ENCODE data around the gene HLA-DPA1. TPM values are rescaled to one million over a fixed set of nuclear protein-coding genes. Genes with fewer than 3 reads are reported as not detected.

HLA-DPA1 gene
- total RNA-seq, 2 donors from 2014 or later: 69.5 to 73.7 TPM

DNA sequence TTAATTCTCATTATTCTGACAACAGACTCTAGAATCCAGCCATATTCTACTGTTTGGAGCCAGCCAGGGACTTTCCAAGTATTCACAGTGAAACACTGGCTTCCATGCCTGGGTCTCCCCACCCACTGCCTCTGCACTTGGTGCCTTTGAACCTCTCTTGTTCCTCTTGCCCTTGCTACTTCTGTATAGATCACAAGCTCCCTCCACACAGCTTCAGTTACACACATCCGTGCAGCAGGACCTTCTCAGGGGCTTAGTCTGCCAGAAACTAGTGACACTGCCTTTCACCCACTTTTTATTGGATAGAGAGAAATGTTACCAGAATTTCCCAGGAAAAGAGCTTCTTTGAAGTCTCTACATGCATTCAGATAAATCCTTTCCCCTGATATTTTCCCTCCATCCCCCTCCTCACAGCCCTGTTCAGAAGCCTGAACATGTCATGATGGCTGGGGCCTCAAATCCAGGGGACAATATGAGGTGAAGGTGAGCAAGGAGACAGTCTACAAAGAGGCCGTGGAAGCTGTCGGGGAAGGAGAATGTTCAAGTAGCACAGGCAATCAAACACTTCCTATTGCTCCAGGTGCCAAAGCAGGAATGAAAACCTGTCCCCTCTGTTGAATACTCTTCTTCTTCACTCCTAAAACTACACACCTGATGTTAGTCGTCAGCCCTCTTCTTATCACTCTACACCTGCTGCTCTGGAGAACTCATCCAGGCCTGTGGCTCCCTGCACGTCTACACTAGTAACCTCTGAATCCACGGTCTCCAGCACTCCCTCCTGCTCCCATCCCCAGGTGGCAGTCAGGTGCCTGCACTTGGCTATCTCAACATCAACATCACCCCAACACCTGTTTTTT is 43.9 kb downstream of the HLA-DPA1 start:
- no peaks in the 10 kb centered on the region for H3K4me1 ChIP-seq (replicated peaks)
- no peaks in the 10 kb centered on the region for H3K36me3 ChIP-seq
- intact Hi-C loops (cut with DNase I): no loop called here
- no peak overlapping the region for H3K4me3 ChIP-seq
- TF ChIP-seq POLR2A (IDR thresholded peaks at IDR 0.05): no peak
- TF ChIP-seq POLR2AphosphoS5 (IDR thresholded peaks at IDR 0.05): peak; percentile 32
- WGBS: 40% methylated on average over 6 of the region's 6 CpGs
- DNase-seq (ENCODE audit: low spot score): no peak
- no peaks in the 10 kb centered on the region for H3K27me3 ChIP-seq (replicated peaks; ENCODE audit: insufficient read depth)
- H3K27ac ChIP-seq: peak overlapping the region in 1 of 2 donors; percentile 19
- no peaks in the 10 kb centered on the region for H3K9me3 ChIP-seq

DNA sequence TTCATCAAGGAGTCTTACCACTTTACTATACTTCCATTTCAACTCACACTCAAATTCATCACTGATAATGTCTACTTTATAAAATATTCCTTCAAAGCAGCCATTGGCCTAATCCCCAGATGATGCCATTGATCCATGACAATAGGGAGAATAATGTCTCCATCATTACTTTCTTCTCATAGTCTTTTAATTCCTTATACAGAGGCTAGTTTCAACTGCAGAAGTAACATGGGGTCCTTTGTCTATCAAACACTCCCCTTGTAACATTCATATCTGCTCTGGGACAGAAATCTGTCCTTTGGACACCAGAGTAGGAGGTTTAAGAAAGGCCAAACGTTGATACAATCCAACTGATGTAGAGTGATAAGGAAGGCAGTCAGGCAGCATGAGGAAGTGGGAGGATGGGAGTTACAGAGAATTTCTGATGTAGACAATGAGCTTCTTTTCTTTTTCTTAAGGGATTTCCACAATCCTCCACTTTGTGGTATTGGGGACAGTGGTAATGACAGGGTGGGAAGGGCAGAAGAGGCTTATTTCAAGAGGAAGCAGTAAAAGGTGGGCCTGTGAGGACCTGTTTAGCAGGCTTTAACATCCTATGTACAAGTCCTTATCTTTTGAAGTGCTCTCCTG is 45.1 kb downstream of the HLA-DPA1 start:
- Histone ChIP-seq H3K36me3 (no peaks in the 10 kb centered on the region), H3K4me1 (replicated peaks) (no peaks in the 10 kb centered on the region), H3K9me3 (no peaks in the 10 kb centered on the region), H3K4me3 (no peak overlapping the region), H3K27me3 (replicated peaks; ENCODE audit: insufficient read depth) (no peaks in the 10 kb centered on the region), H3K27ac (no peak overlapping the region)
- no peak for DNase-seq (ENCODE audit: low spot score)
- no peak for TF ChIP-seq POLR2A (IDR thresholded peaks at IDR 0.05)
- TF ChIP-seq, protein P1, sequence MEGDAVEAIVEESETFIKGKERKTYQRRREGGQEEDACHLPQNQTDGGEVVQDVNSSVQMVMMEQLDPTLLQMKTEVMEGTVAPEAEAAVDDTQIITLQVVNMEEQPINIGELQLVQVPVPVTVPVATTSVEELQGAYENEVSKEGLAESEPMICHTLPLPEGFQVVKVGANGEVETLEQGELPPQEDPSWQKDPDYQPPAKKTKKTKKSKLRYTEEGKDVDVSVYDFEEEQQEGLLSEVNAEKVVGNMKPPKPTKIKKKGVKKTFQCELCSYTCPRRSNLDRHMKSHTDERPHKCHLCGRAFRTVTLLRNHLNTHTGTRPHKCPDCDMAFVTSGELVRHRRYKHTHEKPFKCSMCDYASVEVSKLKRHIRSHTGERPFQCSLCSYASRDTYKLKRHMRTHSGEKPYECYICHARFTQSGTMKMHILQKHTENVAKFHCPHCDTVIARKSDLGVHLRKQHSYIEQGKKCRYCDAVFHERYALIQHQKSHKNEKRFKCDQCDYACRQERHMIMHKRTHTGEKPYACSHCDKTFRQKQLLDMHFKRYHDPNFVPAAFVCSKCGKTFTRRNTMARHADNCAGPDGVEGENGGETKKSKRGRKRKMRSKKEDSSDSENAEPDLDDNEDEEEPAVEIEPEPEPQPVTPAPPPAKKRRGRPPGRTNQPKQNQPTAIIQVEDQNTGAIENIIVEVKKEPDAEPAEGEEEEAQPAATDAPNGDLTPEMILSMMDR (IDR thresholded peaks at IDR 0.05): no peak
- no peak for TF ChIP-seq POLR2AphosphoS5 (IDR thresholded peaks at IDR 0.05)
- WGBS: 6% methylated on average over 1 of the region's 1 CpG
- intact Hi-C loops (cut with DNase I): no loop called here

DNA sequence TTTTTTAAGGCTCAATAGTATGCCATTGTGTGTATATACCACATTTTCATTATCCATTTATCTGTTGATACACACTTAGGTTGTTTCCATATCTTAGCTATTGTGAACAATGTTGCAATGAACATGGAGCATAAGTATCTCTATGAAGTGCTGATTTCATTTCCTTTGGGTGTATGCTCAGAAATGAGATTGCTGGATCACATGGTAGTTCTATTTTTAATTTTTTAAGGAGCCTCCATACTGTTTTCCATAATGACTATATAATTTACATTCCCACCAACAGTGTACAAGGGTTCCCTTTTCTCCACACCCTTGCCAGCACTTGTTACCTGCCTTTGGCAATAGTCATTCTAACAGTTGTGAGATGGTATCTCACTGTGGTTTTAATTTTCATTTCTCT is 48.9 kb downstream of the HLA-DPA1 start:
- no peak for DNase-seq (ENCODE audit: low spot score)
- H3K4me1 ChIP-seq (replicated peaks): no peaks in the 10 kb centered on the region
- H3K27me3 ChIP-seq (replicated peaks; ENCODE audit: insufficient read depth): no peaks in the 10 kb centered on the region
- intact Hi-C loops (cut with DNase I): no loop called here
- no peak for TF ChIP-seq POLR2A (IDR thresholded peaks at IDR 0.05)
- TF ChIP-seq, protein P1 (IDR thresholded peaks at IDR 0.05): no peak
- no peak for TF ChIP-seq POLR2AphosphoS5 (IDR thresholded peaks at IDR 0.05)
- no peaks in the 10 kb centered on the region for H3K36me3 ChIP-seq
- H3K27ac ChIP-seq: no peak overlapping the region
- H3K4me3 ChIP-seq: no peak overlapping the region
- no peaks in the 10 kb centered on the region for H3K9me3 ChIP-seq

DNA sequence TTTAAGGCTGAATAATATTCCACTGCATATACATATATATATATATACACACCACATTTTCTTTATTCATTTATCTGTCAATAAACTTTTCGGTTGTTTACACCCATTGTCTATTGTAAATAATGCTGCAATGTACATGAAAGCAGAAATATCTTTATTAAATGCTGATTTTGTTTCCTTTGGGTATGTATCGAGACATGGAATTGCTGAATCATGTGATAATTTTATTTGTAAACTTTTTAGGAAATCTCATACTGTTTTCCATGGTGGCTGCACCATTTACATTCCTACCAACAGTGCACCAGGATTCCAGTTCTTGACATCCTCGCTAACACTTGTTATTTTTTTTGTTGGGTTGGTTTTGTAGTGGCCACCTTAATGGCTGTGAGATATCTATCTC is 49.9 kb downstream of the HLA-DPA1 start:
- Histone ChIP-seq H3K36me3 (no peaks in the 10 kb centered on the region), H3K27ac (no peak overlapping the region), H3K4me1 (replicated peaks) (no peaks in the 10 kb centered on the region), H3K4me3 (no peak overlapping the region), H3K27me3 (replicated peaks; ENCODE audit: insufficient read depth) (no peaks in the 10 kb centered on the region), H3K9me3 (no peaks in the 10 kb centered on the region)
- WGBS: 84% methylated on average over 3 of the region's 3 CpGs
- DNase-seq (ENCODE audit: low spot score): no peak
- intact Hi-C loops (cut with DNase I): no loop called here
- TF ChIP-seq POLR2A (IDR thresholded peaks at IDR 0.05): no peak
- no peak for TF ChIP-seq POLR2AphosphoS5 (IDR thresholded peaks at IDR 0.05)
- TF ChIP-seq, protein P1 (IDR thresholded peaks at IDR 0.05): no peak

DNA sequence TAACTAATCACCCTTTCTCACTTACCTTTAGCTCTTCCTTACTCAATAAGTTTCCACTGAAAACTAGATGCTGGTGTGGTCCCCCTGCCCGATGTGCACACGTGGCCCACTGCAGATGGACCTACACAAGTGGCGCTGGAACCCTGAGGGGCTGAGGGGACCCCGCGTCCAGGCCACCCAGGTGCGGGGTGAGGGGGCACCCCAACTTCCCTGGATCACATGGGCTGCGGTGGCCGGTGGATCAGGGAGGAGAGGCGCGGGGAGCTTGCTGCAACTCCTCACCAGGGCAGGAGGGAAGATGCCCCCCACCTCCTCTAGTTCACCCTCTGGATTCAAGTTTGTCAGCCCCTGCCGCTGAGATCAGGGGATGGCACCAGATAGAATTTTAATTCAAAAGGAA is 51.5 kb downstream of the HLA-DPA1 start:
- TF ChIP-seq, protein P1 (IDR thresholded peaks at IDR 0.05): no peak
- TF ChIP-seq POLR2AphosphoS5 (IDR thresholded peaks at IDR 0.05) (no peak), POLR2A (IDR thresholded peaks at IDR 0.05) (no peak)
- Histone ChIP-seq H3K27me3 (replicated peaks; ENCODE audit: insufficient read depth) (no peaks in the 10 kb centered on the region), H3K9me3 (no peaks in the 10 kb centered on the region), H3K27ac (no peak overlapping the region), H3K4me3 (no peak overlapping the region), H3K36me3 (no peaks in the 10 kb centered on the region), H3K4me1 (replicated peaks) (no peaks in the 10 kb centered on the region)
- no peak for DNase-seq (ENCODE audit: low spot score)
- 95% methylated on average over 11 of the region's 11 CpGs for WGBS
- intact Hi-C loops (cut with DNase I): no loop called here
